GM10248 (cell line): Measurements from ENCODE around the gene ZNF497.

ENCODE experiments used
- CTCF ChIA-PET: fragments of 300-600 bp; sonication (Branson Sonifier 250); formaldehyde crosslinking; extraction: SDS; loops from one replicate; lab custom pipeline; 2021; ENCODE audit warnings: antibody characterized with exemption; lab: Yijun Ruan, JAX
- POLR2A ChIA-PET: fragments of 350-650 bp; sonication (Branson Sonifier 250); formaldehyde crosslinking; extraction: SDS; loops from one replicate; lab custom pipeline; 2020; ENCODE audit warnings: antibody characterized with exemption; lab: Yijun Ruan, JAX
- DNase-seq: peaks from one replicate; pipeline ENCODE4 v3.0.0; 2012; ENCODE audit errors: extremely low spot score
- CTCF ChIP-seq: IDR thresholded peaks from 2 replicates; pipeline ENCODE4 v1.5.1; 2012; ENCODE audit warnings: mild to moderate bottlenecking, low read depth; ENCODE audit errors: extremely low read depth, missing control alignments, control extremely low read depth

The ZNF497 gene

DNA sequence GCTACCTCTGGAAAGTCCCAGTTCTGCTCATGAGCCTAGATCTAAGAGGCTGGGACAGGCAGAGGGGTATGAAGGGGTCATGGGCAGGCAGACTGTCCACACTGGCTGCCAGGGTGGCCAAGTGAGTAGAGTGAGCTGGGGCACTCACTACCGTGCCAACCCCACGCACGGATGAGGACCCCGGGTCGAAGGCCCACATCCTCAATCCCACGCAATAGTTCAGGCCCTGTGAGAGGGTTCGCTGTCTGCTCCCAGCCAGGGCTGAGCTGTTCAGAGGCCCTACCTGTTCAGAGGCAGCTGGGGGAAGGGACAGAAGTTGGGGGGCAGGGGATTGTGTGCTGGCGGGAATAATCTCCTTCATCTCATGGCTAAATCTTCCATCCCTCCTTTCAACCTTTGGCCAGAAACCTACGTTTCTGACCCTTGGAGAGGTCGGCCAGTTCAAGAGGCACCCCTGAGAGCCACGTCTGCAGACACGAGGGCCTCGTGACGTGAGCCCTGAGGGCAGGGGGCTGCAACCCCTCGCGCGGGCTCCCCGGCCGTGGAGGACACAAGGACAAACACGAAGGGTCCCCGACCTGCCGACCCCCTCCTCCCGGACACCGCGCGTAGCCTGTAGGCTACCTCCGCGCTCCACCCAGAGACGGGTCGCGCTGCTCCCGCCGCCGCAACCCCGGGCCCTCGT lies 23.5 kb upstream of the ZNF497 start:
- DNase-seq, result no peak
- CTCF ChIA-PET, result no interaction called here
- POLR2A ChIA-PET, result no interaction called here
- no peak for TF ChIP-seq CTCF

DNA sequence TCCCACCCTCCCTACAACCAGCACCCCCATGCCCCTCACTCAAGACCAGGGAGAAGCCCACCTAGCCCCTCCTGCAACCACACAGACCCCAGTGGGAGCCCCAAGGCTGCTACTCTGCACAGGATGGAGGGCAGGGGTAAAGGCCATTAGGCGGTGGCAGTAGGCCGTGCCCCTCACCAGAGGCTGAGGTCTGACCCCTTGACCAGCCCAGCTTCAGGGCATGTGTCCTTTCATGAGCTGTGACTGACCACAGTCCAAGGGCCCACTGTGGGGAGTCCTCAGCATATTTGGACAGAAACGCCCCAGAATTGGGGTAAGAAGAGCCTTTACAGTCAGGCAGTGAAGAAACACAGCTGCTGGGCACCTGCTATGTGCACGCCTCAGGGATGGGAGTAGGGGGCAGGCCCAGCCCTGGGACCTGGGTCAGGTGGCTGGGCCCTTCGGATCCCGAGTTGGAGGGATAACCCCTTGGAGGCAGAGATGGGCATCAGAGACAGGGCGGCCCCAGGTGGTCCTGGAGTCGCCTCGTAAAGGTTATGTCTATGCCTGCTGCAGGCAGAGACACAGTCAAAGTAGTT lies 22.9 kb upstream of the ZNF497 start:
- CTCF ChIA-PET, result no interaction called here
- no peak for DNase-seq
- TF ChIP-seq CTCF, result no peak
- POLR2A ChIA-PET, result no interaction called here

GRCh38 chr19:58382997-58383603 lies 20.5 kb upstream of the ZNF497 start:
- ChIA-PET POLR2A (no interaction called here), CTCF (no interaction called here)
- no peak for TF ChIP-seq CTCF
- DNase-seq, result no peak

GRCh38 chr19:58381460-58382212 lies 19.1 kb upstream of the ZNF497 start:
- no peak for DNase-seq
- no peak for TF ChIP-seq CTCF
- ChIA-PET CTCF (interaction anchor here (1.2 kb wide), 2 partner anchors 21 to 64 kb away, joined by 3 to 5 read pairs; no protein-coding TSS in a partner anchor), POLR2A (no interaction called here)

DNA sequence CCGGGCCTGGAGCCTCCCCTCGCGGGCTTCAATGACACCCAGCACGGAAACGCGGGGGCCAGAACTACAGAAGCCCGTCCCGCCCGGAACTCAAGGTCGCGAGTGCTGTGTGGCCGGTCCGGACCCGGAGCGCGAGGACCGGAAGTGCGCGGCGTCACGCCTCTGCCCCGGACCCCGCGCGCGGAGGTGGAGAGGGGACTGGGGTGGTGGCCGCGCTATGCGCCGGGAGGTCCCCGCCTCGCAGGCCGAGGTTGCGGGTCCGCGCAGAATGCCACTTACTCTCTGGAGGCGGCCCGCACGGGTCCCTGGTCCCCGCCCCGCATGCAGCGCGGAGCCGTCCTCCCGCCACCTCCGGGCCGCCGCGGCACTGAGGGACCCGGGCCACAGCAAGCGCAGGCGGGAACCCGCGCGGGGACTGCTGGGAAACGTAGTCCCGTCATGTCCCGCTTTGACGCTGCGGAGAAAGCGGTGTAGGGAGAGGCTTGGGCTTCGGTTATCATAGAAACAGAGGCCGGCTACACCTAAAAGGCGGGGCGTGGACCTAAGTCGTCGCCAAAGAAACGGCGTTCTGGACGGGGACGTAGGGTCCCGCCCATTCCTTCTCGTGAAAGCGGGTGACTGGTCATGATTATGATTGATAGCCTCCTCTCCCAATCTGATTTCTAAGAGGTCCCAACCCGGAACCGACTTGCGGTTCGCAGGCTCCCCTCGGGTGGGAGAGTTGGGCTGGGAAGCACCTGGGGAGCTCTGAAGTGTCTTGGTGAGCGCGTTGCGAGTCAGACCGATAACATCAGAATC lies 18.3 kb upstream of the ZNF497 start, which contains the start of gene ZNF837:
Gene ZNF837 (minus strand): TSS at position 369 of the 798 bp plus-strand sequence. CDS start 11,698 bp downstream, outside the sequence.
- no peak for TF ChIP-seq CTCF
- ChIA-PET CTCF (interaction anchor here (1.2 kb wide), 1 partner anchor 22 kb away, joined by 3 read pairs; no protein-coding TSS in a partner anchor), POLR2A (no interaction called here)
- DNase-seq, result peak; percentile 96
